MCF 10A (cell line): ENCODE results near the gene KRTAP1-4. TPM values are rescaled to one million over a fixed set of nuclear protein-coding genes. Genes with fewer than 3 reads are reported as not detected.
A peak's percentile ranks its signal among the peaks of the same experiment; 100 is the strongest.
"Not testable (repeated sequence)": the region's sequence is repeated elsewhere in the genome, so short reads cannot be mapped to it uniquely, and the experiment has no call there.

Experiments used
- BruUV-seq: library from RNA; stranded (reverse); fragments of 400-500 nt; replicated peaks from 2 replicates; lab custom pipeline; 2021; lab: Mats Ljungman, UMichigan
- CTCF ChIA-PET: fragments of 300-600 bp; sonication (Branson Sonifier 250); formaldehyde crosslinking; extraction: SDS; loops from one replicate; lab custom pipeline; 2021; ENCODE audit warnings: antibody characterized with exemption, inconsistent platforms; lab: Yijun Ruan, JAX
- POLR2A ChIA-PET: fragments of 300-600, 350-650 bp; sonication (Branson Sonifier 250); formaldehyde crosslinking; extraction: SDS; loops from one replicate; lab custom pipeline; 2020; ENCODE audit warnings: antibody characterized with exemption, inconsistent platforms; lab: Yijun Ruan, JAX
- DNase-seq: peaks from one replicate; pipeline ENCODE4 v3.0.0-alpha.2; 2018; ENCODE audit not compliant: unreplicated experiment
- H3K27ac Mint-ChIP-seq: one replicate; pipeline ENCODE4 v1.8.0; 2022; ENCODE audit warnings: mild to moderate bottlenecking, low read depth, mixed read lengths; ENCODE audit not compliant: unreplicated experiment
- H3K27me3 Mint-ChIP-seq: one replicate; pipeline ENCODE4 v1.8.0; 2022; ENCODE audit warnings: mixed read lengths; ENCODE audit not compliant: insufficient read depth, unreplicated experiment
- H3K36me3 Mint-ChIP-seq: one replicate; pipeline ENCODE4 v1.8.0; 2022; ENCODE audit warnings: mild to moderate bottlenecking, moderate library complexity, mixed read lengths; ENCODE audit not compliant: insufficient read depth, unreplicated experiment
- H3K4me1 Mint-ChIP-seq: one replicate; pipeline ENCODE4 v1.8.0; 2022; ENCODE audit warnings: mixed read lengths; ENCODE audit not compliant: insufficient read depth, unreplicated experiment
- H3K4me3 Mint-ChIP-seq: one replicate; pipeline ENCODE4 v1.8.0; 2022; ENCODE audit warnings: mild to moderate bottlenecking, moderate library complexity, mixed read lengths; ENCODE audit not compliant: unreplicated experiment
- H3K9me3 Mint-ChIP-seq: one replicate; pipeline ENCODE4 v1.8.0; 2022; ENCODE audit warnings: mixed read lengths; ENCODE audit not compliant: unreplicated experiment
- CTCF ChIP-seq: fragments of 200-600 bp; IDR thresholded peaks from one replicate; pipeline ENCODE4 v1.8.0; 2022; ENCODE audit warnings: antibody characterized with exemption, mild to moderate bottlenecking; ENCODE audit not compliant: unreplicated experiment
- intact Hi-C: fragments of 100-400 bp; cut with micrococcal nuclease; formaldehyde crosslinking; loops from 2 replicates; pipeline ENCODE4 v1.14.1; 2022
- total RNA-seq: library from RNA; stranded (reverse); gene quantifications from 2 replicates; pipeline ENCODE4 v1.2.3, GENCODE V29; 2022

Gene KRTAP1-4
- total RNA-seq, 1 experiment from 2014 or later, result not detected

- no peak for DNase-seq
- POLR2A ChIA-PET, result interaction anchor here (0.7 kb wide), 2 partner anchors 207 to 484 kb away, joined by 3 to 4 read pairs; no protein-coding TSS in a partner anchor
- TF ChIP-seq CTCF, result no peak
- Mint-ChIP-seq H3K9me3 (no peaks in the 10 kb centered on the region), H3K4me1 (peaks cover 25% of the 10 kb centered on the region), H3K4me3 (no peak overlapping the region), H3K36me3 (no peaks in the 10 kb centered on the region), H3K27me3 (no peaks in the 10 kb centered on the region), H3K27ac (peak overlapping the region; percentile 21)
- BruUV-seq, result no TSS peak
- CTCF ChIA-PET, result interaction anchor here (0.6 to 0.8 kb wide), 3 partner anchors 149 to 568 kb away, joined by 3 read pairs; no protein-coding TSS in a partner anchor
- intact Hi-C loops, result no loop called here
These were observed 28.7 kb upstream of the KRTAP1-4 start for GRCh38 chr17:41058741-41059140.

GRCh38 chr17:41057547-41057946 is 27.6 kb upstream of the KRTAP1-4 start:
- intact Hi-C loops, result no loop called here
- Mint-ChIP-seq H3K27me3 (no peaks in the 10 kb centered on the region), H3K4me1 (peaks cover 25% of the 10 kb centered on the region), H3K4me3 (no peak overlapping the region), H3K9me3 (no peaks in the 10 kb centered on the region), H3K27ac (no peak overlapping the region), H3K36me3 (no peaks in the 10 kb centered on the region)
- ChIA-PET CTCF (no interaction called here), POLR2A (no interaction called here)
- no TSS peak for BruUV-seq
- DNase-seq, result no peak
- TF ChIP-seq CTCF, result no peak

- BruUV-seq, H3K36me3 Mint-ChIP-seq, DNase-seq, POLR2A ChIA-PET, H3K9me3 Mint-ChIP-seq, H3K27ac Mint-ChIP-seq, intact Hi-C loops, H3K4me3 Mint-ChIP-seq, H3K27me3 Mint-ChIP-seq: not testable (repeated sequence)
- CTCF ChIA-PET, result interaction anchor here (0.6 kb wide), 1 partner anchor 115 kb away, joined by 4 read pairs; no protein-coding TSS in a partner anchor
- peaks cover 13% of the 10 kb centered on the region for H3K4me1 Mint-ChIP-seq
These were observed 25.1 kb upstream of the KRTAP1-4 start, which contains the start of gene KRTAP2-2 for GRCh38 chr17:41055130-41055529. TSS of gene KRTAP2-2 (minus strand) at chr17:41055230. CDS start at chr17:41055211, 19 bp downstream.

GRCh38 chr17:41054556-41054955 is 24.6 kb upstream of the KRTAP1-4 start:
- H3K4me1 Mint-ChIP-seq, H3K27ac Mint-ChIP-seq, DNase-seq, BruUV-seq, POLR2A ChIA-PET, H3K4me3 Mint-ChIP-seq, CTCF ChIA-PET, H3K9me3 Mint-ChIP-seq, H3K36me3 Mint-ChIP-seq, H3K27me3 Mint-ChIP-seq, intact Hi-C loops: not testable (repeated sequence)

- no TSS peak for BruUV-seq
- no peak overlapping the region for H3K27ac Mint-ChIP-seq
These were observed 24.0 kb upstream of the KRTAP1-4 start for GRCh38 chr17:41054025-41054424.

More at GRCh38 chr17:41054025-41054424, 24.0 kb upstream of the KRTAP1-4 start:
- H3K4me1 Mint-ChIP-seq, result peaks cover 4% of the 10 kb centered on the region
- TF ChIP-seq CTCF, result no peak
- DNase-seq, result no peak
- ChIA-PET CTCF (no interaction called here), POLR2A (no interaction called here)
- H3K9me3 Mint-ChIP-seq, result no peaks in the 10 kb centered on the region
- intact Hi-C loops, result no loop called here
- no peaks in the 10 kb centered on the region for H3K36me3 Mint-ChIP-seq
- no peak overlapping the region for H3K4me3 Mint-ChIP-seq
- no peaks in the 10 kb centered on the region for H3K27me3 Mint-ChIP-seq
